ENCODE data around the gene GGACT.
A peak's percentile ranks its signal among the peaks of the same experiment; 100 is the strongest.
"Not testable (repeated sequence)": the region's sequence is repeated elsewhere in the genome, so short reads cannot be mapped to it uniquely, and the experiment has no call there.

The GGACT gene

GRCh38 chr13:100527644-100528043 is 60.9 kb downstream of the GGACT start:
- Histone ChIP-seq H3K27me3 (ENCODE audit: insufficient read depth, poor library complexity, severe bottlenecking) (no peaks in the 10 kb centered on the region), H3K36me3 (ENCODE audit: low read depth) (no peaks in the 10 kb centered on the region), H3K9me3 (ENCODE audit: severe bottlenecking) (no peaks in the 10 kb centered on the region), H3K4me3 (ENCODE audit: severe bottlenecking) (no peak overlapping the region), H3K27ac (ENCODE audit: poor library complexity, severe bottlenecking) (no peak overlapping the region), H3K4me1 (ENCODE audit: insufficient read depth, poor library complexity, severe bottlenecking) (no peaks in the 10 kb centered on the region)
- no peak for TF ChIP-seq CTCF (IDR thresholded peaks at IDR 0.05; ENCODE audit: poor library complexity, severe bottlenecking)
- no peak for DNase-seq (ENCODE audit: low spot score)
- ATAC-seq (ENCODE audit: low read depth), result no peak

GRCh38 chr13:100526318-100527000 is 62.1 kb downstream of the GGACT start:
- H3K4me1 ChIP-seq (ENCODE audit: insufficient read depth, poor library complexity, severe bottlenecking), result no peaks in the 10 kb centered on the region
- H3K36me3 ChIP-seq (ENCODE audit: low read depth), result no peaks in the 10 kb centered on the region
- no peak for TF ChIP-seq CTCF (IDR thresholded peaks at IDR 0.05; ENCODE audit: poor library complexity, severe bottlenecking)
- DNase-seq (ENCODE audit: low spot score) (no peak), ATAC-seq (ENCODE audit: low read depth) (0 out of 3 replicates have a peak, but pooled peaks have one; percentile 19)
- H3K27ac ChIP-seq (ENCODE audit: poor library complexity, severe bottlenecking), result no peak overlapping the region
- H3K27me3 ChIP-seq (ENCODE audit: insufficient read depth, poor library complexity, severe bottlenecking), result no peaks in the 10 kb centered on the region
- no peak overlapping the region for H3K4me3 ChIP-seq (ENCODE audit: severe bottlenecking)
- no peaks in the 10 kb centered on the region for H3K9me3 ChIP-seq (ENCODE audit: severe bottlenecking)

- no peak for ATAC-seq (ENCODE audit: low read depth)
- no peak for DNase-seq (ENCODE audit: low spot score)
- no peaks in the 10 kb centered on the region for H3K36me3 ChIP-seq (ENCODE audit: low read depth)
- H3K4me3 ChIP-seq (ENCODE audit: severe bottlenecking), result no peak overlapping the region
- no peak for TF ChIP-seq CTCF (IDR thresholded peaks at IDR 0.05; ENCODE audit: poor library complexity, severe bottlenecking)
- H3K27ac ChIP-seq (ENCODE audit: poor library complexity, severe bottlenecking), result no peak overlapping the region
- H3K27me3 ChIP-seq (ENCODE audit: insufficient read depth, poor library complexity, severe bottlenecking), result no peaks in the 10 kb centered on the region
- H3K9me3 ChIP-seq (ENCODE audit: severe bottlenecking), result no peaks in the 10 kb centered on the region
- H3K4me1 ChIP-seq (ENCODE audit: insufficient read depth, poor library complexity, severe bottlenecking), result no peaks in the 10 kb centered on the region
Measured at GRCh38 chr13:100525453-100526317, 62.9 kb downstream of the GGACT start.

- H3K27ac ChIP-seq (ENCODE audit: poor library complexity, severe bottlenecking); ATAC-seq (ENCODE audit: low read depth); H3K4me3 ChIP-seq (ENCODE audit: severe bottlenecking); H3K9me3 ChIP-seq (ENCODE audit: severe bottlenecking); DNase-seq (ENCODE audit: low spot score); H3K36me3 ChIP-seq (ENCODE audit: low read depth); H3K4me1 ChIP-seq (ENCODE audit: insufficient read depth, poor library complexity, severe bottlenecking); H3K27me3 ChIP-seq (ENCODE audit: insufficient read depth, poor library complexity, severe bottlenecking): not testable (repeated sequence)
Measured at GRCh38 chr13:100524688-100525087, 63.9 kb downstream of the GGACT start.

GRCh38 chr13:100523981-100524386 is 64.6 kb downstream of the GGACT start:
- TF ChIP-seq CTCF (IDR thresholded peaks at IDR 0.05; ENCODE audit: poor library complexity, severe bottlenecking), result no peak
- H3K36me3 ChIP-seq (ENCODE audit: low read depth), result no peaks in the 10 kb centered on the region
- no peak overlapping the region for H3K4me3 ChIP-seq (ENCODE audit: severe bottlenecking)
- H3K4me1 ChIP-seq (ENCODE audit: insufficient read depth, poor library complexity, severe bottlenecking), result no peaks in the 10 kb centered on the region
- ATAC-seq (ENCODE audit: low read depth) (no peak), DNase-seq (ENCODE audit: low spot score) (no peak)
- H3K27me3 ChIP-seq (ENCODE audit: insufficient read depth, poor library complexity, severe bottlenecking), result no peaks in the 10 kb centered on the region
- H3K27ac ChIP-seq (ENCODE audit: poor library complexity, severe bottlenecking), result no peak overlapping the region
- H3K9me3 ChIP-seq (ENCODE audit: severe bottlenecking), result no peaks in the 10 kb centered on the region
